H1 (cell line): ENCODE data around the gene PRELID1. TPM values are rescaled to one million over a fixed set of nuclear protein-coding genes. Genes with fewer than 3 reads are reported as not detected.
"Not testable (repeated sequence)": the region's sequence is repeated elsewhere in the genome, so short reads cannot be mapped to it uniquely, and the experiment has no call there.

Experiments
- CTCF ChIA-PET: fragments of 300-600 bp; sonication (Branson Sonifier 250); formaldehyde crosslinking; loops from one replicate; lab custom pipeline; 2021; ENCODE audit not compliant: partially characterized antibody; lab: Charles Lee
- POLR2A ChIA-PET: fragments of 300-600 bp; sonication (Branson Sonifier 250); formaldehyde crosslinking; loops from one replicate; lab custom pipeline; 2021; ENCODE audit warnings: inconsistent platforms; ENCODE audit not compliant: partially characterized antibody; lab: Charles Lee
- DNase-seq, 2 experiments: peaks; one replicate each; pipeline versions ENCODE4 v3.0.0 to v3.0.0-alpha.2; 2010 to 2022; ENCODE audit warnings: low spot score in 2 of 2, low read depth in 1 of 2, mixed read lengths in 1 of 2
- FAIRE-seq: peaks from 2 replicates; lab custom pipeline; 2011; peaks lifted over from hg19 to GRCh38; lab: Jason Lieb, UNC
- H2AFZ ChIP-seq: 2 replicates; pipeline ENCODE4 v1.8.1; 2012; ENCODE audit warnings: low read length, inconsistent platforms
- H2AK5ac ChIP-seq: 2 replicates; pipeline ENCODE4 v1.6.1; 2013; ENCODE audit warnings: low read depth, low read length
- H2BK120ac ChIP-seq: replicated peaks from 2 replicates; pipeline ENCODE3; 2013; ENCODE audit warnings: low read depth, low read length, inconsistent platforms
- H2BK12ac ChIP-seq: 2 replicates; pipeline ENCODE4 v1.6.1; 2013; ENCODE audit warnings: low read depth, low read length
- H2BK15ac ChIP-seq: 2 replicates; pipeline ENCODE4 v1.6.1; 2013; ENCODE audit warnings: low read length
- H2BK20ac ChIP-seq: 2 replicates; pipeline ENCODE4 v1.6.1; 2013; ENCODE audit warnings: low read length
- H2BK5ac ChIP-seq: 2 replicates; pipeline ENCODE4 v1.6.1; 2013; ENCODE audit warnings: low read depth, low read length
- H3K14ac ChIP-seq: 2 replicates; pipeline ENCODE4 v1.6.1; 2013; ENCODE audit warnings: inconsistent platforms; ENCODE audit not compliant: insufficient read length
- H3K18ac ChIP-seq: 2 replicates; pipeline ENCODE4 v1.6.1; 2013; ENCODE audit warnings: low read length; ENCODE audit errors: extremely low read depth
- H3K23ac ChIP-seq: 2 replicates; pipeline ENCODE4 v1.6.1; 2013; ENCODE audit warnings: inconsistent platforms; ENCODE audit not compliant: insufficient read length
- H3K23me2 ChIP-seq: 2 replicates; pipeline ENCODE4 v1.6.1; 2013; ENCODE audit warnings: low read depth, low read length
- H3K27ac ChIP-seq: 2 replicates; pipeline ENCODE4 v1.6.1; 2011; ENCODE audit warnings: low read depth, low read length, inconsistent platforms
- H3K27me3 ChIP-seq, 4 experiments: replicated peaks in 1 of 4; 1 replicate in 1 of 4; 2 replicates in 3 of 4; pipeline versions ENCODE4 v1.6.1 to v1.8.1; 2011 to 2013; ENCODE audit warnings: low read length in 3 of 4, mild to moderate bottlenecking in 3 of 4, inconsistent platforms in 2 of 4, mixed read lengths in 2 of 4, moderate library complexity in 1 of 4; ENCODE audit not compliant: control insufficient read depth in 3 of 4, insufficient read depth in 3 of 4; ENCODE audit errors: extremely low read depth in 1 of 4
- H3K36me3 ChIP-seq, 4 experiments: 2 replicates each; pipeline versions ENCODE4 v1.6.1 to v1.8.1; 2011 to 2013; ENCODE audit warnings: mild to moderate bottlenecking in 4 of 4, low read length in 3 of 4, moderate library complexity in 2 of 4, control low read depth in 1 of 4, inconsistent platforms in 1 of 4; ENCODE audit not compliant: insufficient read depth in 4 of 4, control insufficient read depth in 2 of 4
- H3K4ac ChIP-seq: replicated peaks from 2 replicates; pipeline ENCODE3; 2013; ENCODE audit warnings: low read length, low read depth, mixed read lengths, inconsistent platforms; ENCODE audit not compliant: insufficient read length
- H3K4me1 ChIP-seq, 4 experiments: replicated peaks in 1 of 4; 1 replicate in 1 of 4; 2 replicates in 3 of 4; pipeline versions ENCODE4 v1.6.1 to v1.8.1; 2011 to 2013; ENCODE audit warnings: low read length in 3 of 4, inconsistent platforms in 2 of 4, mixed read lengths in 1 of 4; ENCODE audit not compliant: insufficient read depth in 4 of 4, control insufficient read depth in 3 of 4
- H3K4me2 ChIP-seq, 2 experiments: 2 replicates each; pipeline versions ENCODE4 v1.6.1 to v1.8.1; 2011 to 2013; ENCODE audit warnings: low read depth in 2 of 2, low read length in 2 of 2, control low read depth in 1 of 2, inconsistent platforms in 1 of 2, mild to moderate bottlenecking in 1 of 2; ENCODE audit not compliant: insufficient read depth in 1 of 2
- H3K4me3 ChIP-seq, 4 experiments: fragments of 200-600, 300-600 bp in 1 of 4; sonication (generic), shearing (Covaris generic), sonication (Bioruptor Twin) in 1 of 4; 2 replicates each; pipeline versions ENCODE4 v1.5.1 to v1.8.1; 2011 to 2016; ENCODE audit warnings: low read length in 4 of 4, low read depth in 3 of 4, control low read depth in 2 of 4, inconsistent platforms in 2 of 4, mild to moderate bottlenecking in 2 of 4, mixed read lengths in 1 of 4, moderate library complexity in 1 of 4; ENCODE audit not compliant: insufficient read depth in 2 of 4; ENCODE audit errors: extremely low read depth in 1 of 4
- H3K56ac ChIP-seq: replicated peaks from 2 replicates; pipeline ENCODE3; 2013; ENCODE audit warnings: low read depth, mild to moderate bottlenecking, mixed read lengths, low read length, inconsistent platforms; ENCODE audit not compliant: insufficient read length
- H3K79me1 ChIP-seq: 2 replicates; pipeline ENCODE4 v1.6.1; 2013; ENCODE audit warnings: low read depth, low read length, control low read depth
- H3K79me2 ChIP-seq, 2 experiments: 2 replicates each; pipeline versions ENCODE4 v1.6.1 to v1.8.1; 2012 to 2013; ENCODE audit warnings: low read length in 2 of 2, mild to moderate bottlenecking in 2 of 2, inconsistent platforms in 1 of 2; ENCODE audit not compliant: insufficient read depth in 2 of 2, control insufficient read depth in 1 of 2
- H3K9ac ChIP-seq, 4 experiments: replicated peaks in 1 of 4; 1 replicate in 1 of 4; 2 replicates in 3 of 4; pipeline versions ENCODE4 v1.6.1 to v1.8.1; 2011 to 2013; ENCODE audit warnings: low read depth in 3 of 4, low read length in 3 of 4, control low read depth in 2 of 4, mild to moderate bottlenecking in 2 of 4, moderate library complexity in 2 of 4, inconsistent platforms in 1 of 4; ENCODE audit errors: extremely low read depth in 1 of 4
- H3K9me3 ChIP-seq, 2 experiments: 2 replicates each; pipeline versions ENCODE4 v1.6.1 to v1.8.1; 2012 to 2013; ENCODE audit warnings: mild to moderate bottlenecking in 2 of 2, moderate library complexity in 2 of 2, control low read depth in 1 of 2, inconsistent platforms in 1 of 2, low read depth in 1 of 2, low read length in 1 of 2, mixed read lengths in 1 of 2; ENCODE audit not compliant: insufficient read depth in 2 of 2
- H4K20me1 ChIP-seq, 2 experiments: replicated peaks in 1 of 2; 2 replicates each; pipeline versions ENCODE3 to v1.8.1; 2011 to 2013; ENCODE audit warnings: inconsistent platforms in 2 of 2, low read length in 2 of 2, mild to moderate bottlenecking in 1 of 2; ENCODE audit not compliant: insufficient read depth in 2 of 2, control insufficient read depth in 1 of 2
- H4K5ac ChIP-seq: 2 replicates; pipeline ENCODE4 v1.6.1; 2013; ENCODE audit warnings: low read length, low read depth, mixed read lengths, inconsistent platforms; ENCODE audit not compliant: insufficient read length
- H4K8ac ChIP-seq: 2 replicates; pipeline ENCODE4 v1.8.0; 2013; ENCODE audit warnings: mild to moderate bottlenecking, moderate library complexity, low read length, inconsistent platforms; ENCODE audit not compliant: insufficient read depth; ENCODE audit errors: extremely low read depth
- H4K91ac ChIP-seq: replicated peaks from 2 replicates; pipeline ENCODE3; 2013; ENCODE audit warnings: low read length, mixed read lengths, inconsistent platforms; ENCODE audit not compliant: insufficient read length
- WGBS, 2 experiments: shearing (Covaris generic) in 1 of 2; methylation state at CpG; one replicate each; pipeline versions ENCODE4 v1.1.6 to v1.1.7; 2013 to 2015; ENCODE audit warnings: low lambda C conversion rate in 2 of 2, mixed read lengths in 2 of 2, inconsistent platforms in 1 of 2, low coverage in 1 of 2, missing lambda C conversion rate in 1 of 2; ENCODE audit not compliant: insufficient replicate concordance in 2 of 2, insufficient coverage in 1 of 2, insufficient read length in 1 of 2; ENCODE audit errors: extremely low coverage in 1 of 2, missing lambda C conversion rate in 1 of 2; 5-methylcytosine and 5-hydroxymethylcytosine counted together
- polyA plus RNA-seq, 7 experiments: library from polyadenylated mRNA; depleted of rRNA in 3 of 7; stranded (reverse) in 5 of 7; unstranded in 2 of 7; fragments of >200 nt in 5 of 7; fragments of 200-250 nt in 2 of 7; gene quantifications; 1 replicate in 5 of 7; 2 replicates in 1 of 7; 4 replicates in 1 of 7; pipeline versions ENCODE4 v1.2.1 to v1.2.3, GENCODE V29; 2011 to 2013; ENCODE audit warnings: missing spikeins in 2 of 7, mixed read lengths in 2 of 7
- total RNA-seq: library from RNA; stranded (reverse); fragmentation: NEBNext Ultra II Directional; extraction: Animal tissue kit (Norgen Biotek cat#: 25700); gene quantifications from 2 replicates; pipeline ENCODE4 v1.2.1, GENCODE V29; 2021

PRELID1 gene
- total and polyA plus RNA-seq, 2 of the 8 experiments (the other 6 are each of a cell fraction or from before 2014, with no cell fraction given): 272 to 428 TPM

GRCh38 chr5:177306103-177306640 is 2.6 kb downstream of the PRELID1 start:
- H3K4me3 ChIP-seq, H3K79me1 ChIP-seq, H2BK120ac ChIP-seq, H2BK15ac ChIP-seq, H3K27ac ChIP-seq, H4K8ac ChIP-seq, H2BK20ac ChIP-seq, H3K56ac ChIP-seq, H3K27me3 ChIP-seq, FAIRE-seq, H3K23ac ChIP-seq, H3K9me3 ChIP-seq, H3K4me2 ChIP-seq, H2AFZ ChIP-seq, H3K4ac ChIP-seq, H3K9ac ChIP-seq, H2AK5ac ChIP-seq, H2BK12ac ChIP-seq, H2BK5ac ChIP-seq, H3K18ac ChIP-seq, H3K14ac ChIP-seq, H4K91ac ChIP-seq, H4K5ac ChIP-seq, DNase-seq: not testable (repeated sequence)
- H3K23me2 ChIP-seq: peaks cover 13% of the 10 kb centered on the region; the same call in 1 of the 2 replicates
- POLR2A ChIA-PET: interaction anchor here (0.6 to 12.1 kb wide), 4 partner anchors 11 to 170 kb away, joined by 3 to 111 read pairs (median 4); partner anchors contain the start of gene NSD1
- peaks cover 10 to 19% of the 10 kb centered on the region in 2 experiments for H3K79me2 ChIP-seq
- peaks cover 3 to 24% (median 13%) of the 10 kb centered on the region in 4 experiments; a peak in 6 of 8 replicates for H3K36me3 ChIP-seq
- peaks cover 0 to 22% (median 12%) of the 10 kb centered on the region in 4 experiments; a peak in 6 of 7 replicates for H3K4me1 ChIP-seq
- CTCF ChIA-PET: interaction anchor here (5.5 to 16.6 kb wide), 4 partner anchors 13 to 193 kb away, joined by 52 to 251 read pairs (median 60); partner anchors contain the start of gene PRR7
- H4K20me1 ChIP-seq: peaks cover 7 to 19% of the 10 kb centered on the region in 2 experiments
- 96% methylated on average over 11 of the region's 11 CpGs; no CpG with 5 or more reads in 1 of the 2 experiments for WGBS, 2 experiments
